HepG2 (cell line): ENCODE results near the gene TMC8. TPM values are rescaled to one million over a fixed set of nuclear protein-coding genes. Genes with fewer than 3 reads are reported as not detected.

ENCODE experiments used
- ATF4 ChIP-seq, 2 experiments: fragments of 450-650 bp in 1 of 2; sonication (generic) in 1 of 2; formaldehyde crosslinking; IDR thresholded peaks; 2 replicates each; pipeline versions ENCODE4 v1.5.0 to v1.8.0; 2020 to 2022; ENCODE audit warnings: mild to moderate bottlenecking in 1 of 2, missing genetic modification reagents in 1 of 2
- DNMT1 ChIP-seq: sonication (generic); formaldehyde crosslinking; IDR thresholded peaks from 2 replicates; pipeline ENCODE4 v1.5.1; 2020; ENCODE audit warnings: mild to moderate bottlenecking, missing genetic modification reagents
- E2F1 ChIP-seq: sonication (generic); formaldehyde crosslinking; IDR thresholded peaks from 2 replicates; pipeline ENCODE4 v1.5.0; 2020; ENCODE audit warnings: missing genetic modification reagents
- HCFC1 ChIP-seq: fragments of 150-350 bp; IDR thresholded peaks from 2 replicates; pipeline ENCODE4 v1.6.1; 2014; ENCODE audit warnings: low read depth, low read length
- HNRNPL ChIP-seq: fragments of 200-400 bp; formaldehyde crosslinking; IDR thresholded peaks from 2 replicates; pipeline ENCODE4 v1.6.1; 2017; ENCODE audit warnings: mild to moderate bottlenecking, low read depth, low read length
- KDM5A ChIP-seq: fragments of 200-600 bp; sonication (generic); IDR thresholded peaks from 2 replicates; pipeline ENCODE4 v1.7.0; 2018; ENCODE audit warnings: antibody characterized with exemption, mild to moderate bottlenecking, low read length, borderline replicate concordance
- KLF16 ChIP-seq, 2 experiments: sonication (generic) in 1 of 2; formaldehyde crosslinking in 1 of 2; IDR thresholded peaks; 2 replicates each; pipeline versions ENCODE4 v1.6.1 to v1.8.0; 2016 to 2023; ENCODE audit warnings: missing genetic modification reagents in 2 of 2, missing compliant biosample characterization in 1 of 2
- MIER2 ChIP-seq: IDR thresholded peaks from 2 replicates; pipeline ENCODE4 v1.6.1; 2016; ENCODE audit warnings: missing biosample characterization, missing genetic modification reagents
- MTF2 ChIP-seq: sonication (generic); formaldehyde crosslinking; IDR thresholded peaks from 2 replicates; pipeline ENCODE4 v1.5.0; 2020; ENCODE audit warnings: missing genetic modification reagents, borderline replicate concordance
- NFE2L2 ChIP-seq: fragments of 150-350 bp; IDR thresholded peaks from 2 replicates; pipeline ENCODE4 v1.6.1; 2014; ENCODE audit warnings: low read length
- NR0B2 ChIP-seq: sonication (generic); formaldehyde crosslinking; IDR thresholded peaks from 2 replicates; pipeline ENCODE4 v1.4.0; 2020; ENCODE audit warnings: mild to moderate bottlenecking, missing genetic modification reagents
- SMAD9 ChIP-seq: sonication (generic); formaldehyde crosslinking; IDR thresholded peaks from 2 replicates; pipeline ENCODE4 v1.5.1; 2020; ENCODE audit warnings: mild to moderate bottlenecking, missing genetic modification reagents
- SP140L ChIP-seq: sonication (generic); formaldehyde crosslinking; IDR thresholded peaks from 2 replicates; pipeline ENCODE4 v1.4.0; 2020; ENCODE audit warnings: missing genetic modification reagents, borderline replicate concordance
- ZFP1 ChIP-seq: IDR thresholded peaks from 2 replicates; pipeline ENCODE4 v1.6.1; 2016
- ZNF253 ChIP-seq: sonication (generic); formaldehyde crosslinking; IDR thresholded peaks from 2 replicates; pipeline ENCODE4 v1.8.0; 2022; ENCODE audit warnings: mild to moderate bottlenecking, missing genetic modification reagents, borderline replicate concordance
- ZNF263 ChIP-seq: sonication (generic); formaldehyde crosslinking; IDR thresholded peaks from 2 replicates; pipeline ENCODE4 v1.4.0; 2020; ENCODE audit warnings: missing genetic modification reagents
- ZNF333 ChIP-seq: sonication (generic); formaldehyde crosslinking; IDR thresholded peaks from 2 replicates; pipeline ENCODE4 v1.4.0; 2020; ENCODE audit warnings: mild to moderate bottlenecking, missing genetic modification reagents, borderline replicate concordance
- ZNF367 ChIP-seq: sonication (generic); formaldehyde crosslinking; IDR thresholded peaks from 2 replicates; pipeline ENCODE4 v1.4.0; 2020; ENCODE audit warnings: missing genetic modification reagents, borderline replicate concordance
- ZNF567 ChIP-seq: sonication (generic); formaldehyde crosslinking; IDR thresholded peaks from 2 replicates; pipeline ENCODE4 v1.8.1; 2023; ENCODE audit warnings: mild to moderate bottlenecking, missing genetic modification reagents, borderline replicate concordance
- ZNF780A ChIP-seq: sonication (generic); formaldehyde crosslinking; IDR thresholded peaks from 2 replicates; pipeline ENCODE4 v1.8.0; 2022; ENCODE audit warnings: mild to moderate bottlenecking, missing genetic modification reagents, moderate library complexity
- ZNF878 ChIP-seq: sonication (generic); formaldehyde crosslinking; IDR thresholded peaks from 2 replicates; pipeline ENCODE4 v1.8.1; 2023; ENCODE audit warnings: mild to moderate bottlenecking, missing genetic modification reagents, moderate library complexity
- polyA plus RNA-seq, 8 experiments: library from polyadenylated mRNA; depleted of rRNA in 3 of 8; stranded (reverse) in 7 of 8; unstranded in 1 of 8; fragments of >200 nt; fragmentation: Illumina TruSeq in 4 of 8; extraction: Trizol in 4 of 8; gene quantifications; 2 replicates each; pipeline versions ENCODE4 v1.2.1 to v1.2.3, GENCODE V29; 2011 to 2016; ENCODE audit warnings: low read depth in 4 of 8, missing spikeins in 1 of 8, mixed read lengths in 1 of 8; ENCODE audit not compliant: insufficient read depth in 1 of 8
- total RNA-seq, 5 experiments: library from RNA; depleted of rRNA; stranded (reverse); fragments of >200 nt; fragmentation: Illumina TruSeq; extraction: Trizol; gene quantifications; 2 replicates each; pipeline ENCODE4 v1.2.3, GENCODE V29; 2016; ENCODE audit warnings: low read depth in 1 of 5
- TF ChIP-seq, protein P1 (sequence below): sonication (generic); formaldehyde crosslinking; conservative IDR thresholded peaks from 2 replicates; pipeline ENCODE4 v1.4.0; 2020; ENCODE audit warnings: missing genetic modification reagents
- TF ChIP-seq, protein P2 (sequence below): sonication (generic); formaldehyde crosslinking; IDR thresholded peaks from 2 replicates; pipeline ENCODE4 v1.5.1; 2020; ENCODE audit warnings: missing genetic modification reagents, mild to moderate bottlenecking, borderline replicate concordance
- TF ChIP-seq, protein P3 (sequence below): sonication (generic); formaldehyde crosslinking; IDR thresholded peaks from 2 replicates; pipeline ENCODE4 v1.5.0; 2020; ENCODE audit warnings: missing genetic modification reagents

TMC8 gene
- total and polyA plus RNA-seq, 2 of the 13 experiments (the other 11 are each of a cell fraction or from before 2014, with no cell fraction given), result 0.53 to 7.8 TPM

DNA sequence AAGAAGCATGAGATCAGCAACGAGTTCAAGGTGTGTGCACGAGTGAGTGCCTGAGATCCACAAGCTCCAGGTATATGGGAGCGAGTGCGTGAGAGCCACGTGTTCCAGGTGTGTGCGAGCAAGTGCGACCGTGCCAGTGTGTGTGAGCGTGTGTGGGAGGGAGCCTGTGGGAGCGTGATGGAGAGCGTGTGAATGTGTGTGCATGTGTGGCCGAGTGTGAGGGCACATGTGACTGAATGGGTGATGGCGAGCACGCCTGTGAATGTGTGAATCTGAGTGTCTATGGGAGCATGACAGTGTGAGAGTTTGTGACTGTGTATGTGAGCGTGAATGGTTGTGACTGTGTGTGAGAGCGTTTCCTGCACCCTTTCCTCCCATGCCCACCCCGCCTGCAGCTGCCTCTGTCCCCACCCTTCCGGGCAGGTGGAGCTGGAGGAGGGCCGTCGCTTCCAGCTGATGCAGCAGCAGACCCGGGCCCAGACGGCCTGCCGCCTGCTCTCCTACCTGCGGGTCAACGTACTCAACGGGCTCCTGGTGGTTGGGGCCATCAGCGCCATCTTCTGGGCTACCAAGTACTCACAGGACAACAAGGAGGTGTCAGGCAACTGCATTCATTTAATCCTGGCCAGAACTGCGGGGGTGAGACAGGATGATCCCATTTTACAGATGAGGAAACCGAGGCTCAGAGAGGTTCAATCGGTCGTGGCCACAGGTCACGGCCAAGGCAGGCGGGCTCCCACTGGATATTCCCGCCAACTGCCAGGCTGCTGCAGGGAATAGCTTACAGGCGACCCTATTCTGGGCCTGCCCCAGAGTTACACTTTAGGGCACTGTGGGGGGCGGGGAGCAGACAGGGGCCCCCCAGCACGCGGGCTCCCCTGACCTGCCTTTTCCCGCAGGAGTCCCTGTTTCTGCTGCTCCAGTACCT, 3.7 kb downstream of the TMC8 start (continued):
- TF ChIP-seq, protein P1, sequence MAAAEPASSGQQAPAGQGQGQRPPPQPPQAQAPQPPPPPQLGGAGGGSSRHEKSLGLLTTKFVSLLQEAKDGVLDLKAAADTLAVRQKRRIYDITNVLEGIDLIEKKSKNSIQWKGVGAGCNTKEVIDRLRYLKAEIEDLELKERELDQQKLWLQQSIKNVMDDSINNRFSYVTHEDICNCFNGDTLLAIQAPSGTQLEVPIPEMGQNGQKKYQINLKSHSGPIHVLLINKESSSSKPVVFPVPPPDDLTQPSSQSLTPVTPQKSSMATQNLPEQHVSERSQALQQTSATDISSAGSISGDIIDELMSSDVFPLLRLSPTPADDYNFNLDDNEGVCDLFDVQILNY (CRISPR knock-in tag), result no peak
- TF ChIP-seq MIER2 (CRISPR knock-in tag) (0 out of 2 replicates have a peak, but pooled peaks have one; percentile 23), HCFC1 (no peak), HNRNPL (0 out of 2 replicates have a peak, but pooled peaks have one; percentile 7), SMAD9 (no peak), ZFP1 (CRISPR knock-in tag) (0 out of 2 replicates have a peak, but pooled peaks have one; percentile 30), ZNF780A (CRISPR knock-in tag) (no peak), MTF2 (CRISPR knock-in tag) (no peak), SP140L (CRISPR knock-in tag) (0 out of 2 replicates have a peak, but pooled peaks have one; percentile 72), ZNF367 (CRISPR knock-in tag) (no peak), ZNF878 (no peak), ZNF567 (CRISPR knock-in tag) (no peak; the same call in 1 of the 2 replicates), ATF4 (CRISPR knock-in tag; IDR thresholded peaks at IDR 0.05) (no peak), DNMT1 (CRISPR knock-in tag) (no peak; the same call in 1 of the 2 replicates), NFE2L2 (no peak), KLF16 (CRISPR knock-in tag; IDR thresholded peaks at IDR 0.05) (0 out of 4 replicates have a peak, but pooled peaks of 1 of the 2 experiments have one; percentile 41), ZNF333 (no peak), ZNF263 (peak; percentile 51), KDM5A (no peak), E2F1 (CRISPR knock-in tag) (no peak), ZNF253 (CRISPR knock-in tag) (no peak), NR0B2 (CRISPR knock-in tag) (no peak)
- TF ChIP-seq, protein P2, sequence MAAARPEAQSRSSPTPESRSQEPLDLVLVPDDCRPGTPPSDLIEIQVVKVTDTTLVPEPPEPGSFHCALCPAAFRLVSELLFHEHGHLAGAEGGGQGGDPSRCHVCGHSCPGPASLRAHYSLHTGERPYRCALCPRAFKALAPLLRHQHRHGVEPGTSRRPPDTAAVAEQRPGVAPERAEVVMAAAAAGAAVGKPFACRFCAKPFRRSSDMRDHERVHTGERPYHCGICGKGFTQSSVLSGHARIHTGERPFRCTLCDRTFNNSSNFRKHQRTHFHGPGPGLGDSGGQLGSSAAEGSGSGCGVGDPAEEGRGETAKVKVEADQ, result no peak
- TF ChIP-seq, protein P3, sequence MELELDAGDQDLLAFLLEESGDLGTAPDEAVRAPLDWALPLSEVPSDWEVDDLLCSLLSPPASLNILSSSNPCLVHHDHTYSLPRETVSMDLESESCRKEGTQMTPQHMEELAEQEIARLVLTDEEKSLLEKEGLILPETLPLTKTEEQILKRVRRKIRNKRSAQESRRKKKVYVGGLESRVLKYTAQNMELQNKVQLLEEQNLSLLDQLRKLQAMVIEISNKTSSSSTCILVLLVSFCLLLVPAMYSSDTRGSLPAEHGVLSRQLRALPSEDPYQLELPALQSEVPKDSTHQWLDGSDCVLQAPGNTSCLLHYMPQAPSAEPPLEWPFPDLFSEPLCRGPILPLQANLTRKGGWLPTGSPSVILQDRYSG (CRISPR knock-in tag), result no peak
